Endometrial microvascular endothelial cells (primary cell): ENCODE data around the gene CCDC47. TPM values are rescaled to one million over a fixed set of nuclear protein-coding genes. Genes with fewer than 3 reads are reported as not detected.

Experiments
- in situ Hi-C: cut with HindIII; loops from 2 replicates; pipeline ENCODE4 v1.10.0; 2017; ENCODE audit warnings: low sequenced_read_pairs, low pct_unique_long_range_greater_than_20kb; ENCODE audit errors: inconsistent ontology term
- total RNA-seq: library from RNA; depleted of rRNA; stranded (reverse); fragments of >200 nt; gene quantifications from one replicate; pipeline ENCODE4 v1.2.3, GENCODE V29; 2015; ENCODE audit errors: inconsistent ontology term

CCDC47 gene
- total RNA-seq, 1 donor from 2014 or later, result 48.7 TPM

GRCh38 chr17:63786971-63787711 is 13.7 kb upstream of the CCDC47 start:
- in situ Hi-C loops, result no loop called here

GRCh38 chr17:63786117-63786516 is 12.7 kb upstream of the CCDC47 start:
- in situ Hi-C loops, result no loop called here

- in situ Hi-C loops, result no loop called here
Measured at GRCh38 chr17:63785556-63785955, 12.2 kb upstream of the CCDC47 start.

- in situ Hi-C loops, result no loop called here
Measured at GRCh38 chr17:63783522-63783921, 10.1 kb upstream of the CCDC47 start.

- in situ Hi-C loops, result no loop called here
Measured at GRCh38 chr17:63780928-63781327, 7.5 kb upstream of the CCDC47 start.

GRCh38 chr17:63780507-63780906 is 7.1 kb upstream of the CCDC47 start:
- in situ Hi-C loops, result no loop called here

GRCh38 chr17:63775420-63775819 is 2.0 kb upstream of the CCDC47 start:
- in situ Hi-C loops, result no loop called here

- in situ Hi-C loops, result no loop called here
Measured at GRCh38 chr17:63774969-63775265, 1.5 kb upstream of the CCDC47 start.

- in situ Hi-C loops, result no loop called here
Measured at GRCh38 chr17:63774141-63774968, 958 bp upstream of the CCDC47 start, which contains the start of gene DDX42. DDX42 (plus strand) TSS chr17:63774170; CDS start chr17:63787050, 12,880 bp downstream.

GRCh38 chr17:63772801-63773271 is 561 bp downstream of the CCDC47 start:
- in situ Hi-C loops, result no loop called here

- in situ Hi-C loops, result no loop called here
Measured at GRCh38 chr17:63768433-63768832, 5.0 kb downstream of the CCDC47 start.

- in situ Hi-C loops, result no loop called here
Measured at GRCh38 chr17:63766754-63767153, 6.6 kb downstream of the CCDC47 start.

- in situ Hi-C loops, result no loop called here
Measured at GRCh38 chr17:63764716-63765115, 8.7 kb downstream of the CCDC47 start.

- in situ Hi-C loops, result no loop called here
Measured at GRCh38 chr17:63762161-63763078, 11.0 kb downstream of the CCDC47 start.

GRCh38 chr17:63760771-63761539 is 12.4 kb downstream of the CCDC47 start:
- in situ Hi-C loops, result no loop called here

- in situ Hi-C loops, result no loop called here
Measured at GRCh38 chr17:63758428-63758827, 15.0 kb downstream of the CCDC47 start.

- in situ Hi-C loops, result no loop called here
Measured at GRCh38 chr17:63754046-63754445, 19.4 kb downstream of the CCDC47 start.

GRCh38 chr17:63753215-63753614 is 20.2 kb downstream of the CCDC47 start:
- in situ Hi-C loops, result no loop called here
